ENCODE data around the gene PITX2.
"Not testable (repeated sequence)": the region's sequence is repeated elsewhere in the genome, so short reads cannot be mapped to it uniquely, and the experiment has no call there.

PITX2 gene

GRCh38 chr4:110612631-110613269, 10.1 kb downstream of the PITX2 start:
- DNase-seq: no peak

GRCh38 chr4:110611968-110612447, 10.9 kb downstream of the PITX2 start:
- DNase-seq: no peak

GRCh38 chr4:110610940-110611831, 11.7 kb downstream of the PITX2 start:
- no peak for DNase-seq

- DNase-seq: no peak
Measured at GRCh38 chr4:110610620-110610939, 12.3 kb downstream of the PITX2 start.

DNA sequence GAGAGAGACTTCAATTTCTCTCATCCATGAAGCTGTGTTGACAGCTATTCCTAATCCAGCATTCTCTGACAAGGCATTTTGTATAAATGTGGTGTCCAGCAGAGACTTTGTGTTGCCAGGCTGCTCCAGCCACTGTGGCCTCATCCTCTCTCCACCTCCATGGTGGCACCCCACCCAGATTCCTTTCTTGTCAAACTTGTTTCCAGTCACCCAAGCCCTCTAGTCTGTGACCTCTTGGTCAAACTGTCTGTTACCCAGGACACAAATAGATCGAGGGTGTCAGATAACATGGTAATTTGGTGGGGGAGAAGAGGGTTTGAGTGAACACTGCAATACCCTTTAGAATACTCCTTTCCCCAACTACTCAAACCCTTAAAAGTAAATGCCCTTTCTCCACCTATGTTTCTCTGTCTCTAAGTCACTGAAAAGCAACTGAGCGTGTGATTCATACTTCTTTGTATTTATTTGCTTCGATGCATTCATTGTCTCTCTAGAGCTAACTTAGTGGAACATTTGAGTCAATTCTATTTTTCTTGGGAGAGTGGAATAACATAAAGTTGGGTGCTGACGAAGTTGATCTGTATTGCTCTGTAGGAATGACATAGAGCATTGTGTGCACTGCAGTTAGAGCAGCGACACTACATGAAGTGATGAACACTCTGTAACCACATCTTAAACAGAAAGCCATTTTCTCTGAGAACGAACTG, 13.7 kb downstream of the PITX2 start:
- no peak for DNase-seq

DNA sequence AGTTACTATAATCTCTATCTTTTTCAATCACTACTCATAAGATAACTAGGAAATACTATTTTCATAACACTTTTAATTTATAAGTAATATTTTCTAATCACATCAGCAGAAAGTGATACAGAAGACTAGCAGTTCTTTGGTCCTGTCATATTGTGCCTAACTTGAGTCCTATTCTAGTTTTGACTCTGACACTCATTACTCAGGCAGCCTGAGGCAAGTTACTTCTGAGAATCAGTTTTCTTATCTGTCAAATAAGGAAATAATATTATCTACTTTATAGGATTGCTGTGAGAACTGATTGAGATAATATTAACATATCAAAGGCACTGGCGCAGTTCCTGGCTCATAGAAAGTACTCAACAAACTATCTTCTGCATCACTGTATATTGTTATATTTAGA, 17.8 kb downstream of the PITX2 start:
- DNase-seq: no peak

GRCh38 chr4:110602061-110602460, 20.8 kb downstream of the PITX2 start:
- DNase-seq: no peak

GRCh38 chr4:110597582-110597981, 25.3 kb downstream of the PITX2 start:
- no peak for DNase-seq

- no peak for DNase-seq
Measured at GRCh38 chr4:110596431-110596830, 26.4 kb downstream of the PITX2 start.

- DNase-seq: no peak
Measured at GRCh38 chr4:110595583-110595982, 27.3 kb downstream of the PITX2 start.

- DNase-seq: no peak
Measured at GRCh38 chr4:110589297-110589696, 33.6 kb downstream of the PITX2 start.

DNA sequence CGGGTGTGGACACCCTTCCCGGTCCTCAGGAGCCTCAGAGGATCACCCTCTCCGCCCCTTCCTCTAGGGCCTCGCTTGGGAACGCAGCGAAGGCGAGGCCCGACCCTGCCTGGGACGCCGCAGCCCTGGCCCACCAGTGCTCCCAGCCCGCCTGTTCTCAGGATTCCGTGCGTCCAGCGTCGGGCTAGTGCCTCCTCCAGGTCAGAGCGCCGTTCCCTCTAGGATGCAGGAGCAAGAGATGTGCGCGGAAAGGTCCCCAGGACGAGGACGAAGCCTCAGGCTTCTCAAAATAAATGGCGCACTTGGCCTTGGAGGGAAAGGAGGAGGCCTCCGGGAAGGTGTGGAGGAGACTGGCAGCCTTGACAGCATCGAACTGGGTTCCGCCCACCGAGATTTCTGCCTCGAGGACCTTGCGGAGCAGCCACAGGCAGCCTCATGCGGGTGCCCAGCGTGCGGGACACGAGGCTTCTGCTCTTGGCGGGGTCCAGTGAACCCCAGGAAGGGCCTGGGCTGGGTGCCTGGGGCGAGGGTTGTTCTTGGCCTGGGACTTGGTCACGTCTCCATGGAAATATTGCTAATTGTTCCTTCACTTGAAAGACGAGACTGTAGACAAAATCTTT, 35.1 kb downstream of the PITX2 start:
- no peak for DNase-seq

DNA sequence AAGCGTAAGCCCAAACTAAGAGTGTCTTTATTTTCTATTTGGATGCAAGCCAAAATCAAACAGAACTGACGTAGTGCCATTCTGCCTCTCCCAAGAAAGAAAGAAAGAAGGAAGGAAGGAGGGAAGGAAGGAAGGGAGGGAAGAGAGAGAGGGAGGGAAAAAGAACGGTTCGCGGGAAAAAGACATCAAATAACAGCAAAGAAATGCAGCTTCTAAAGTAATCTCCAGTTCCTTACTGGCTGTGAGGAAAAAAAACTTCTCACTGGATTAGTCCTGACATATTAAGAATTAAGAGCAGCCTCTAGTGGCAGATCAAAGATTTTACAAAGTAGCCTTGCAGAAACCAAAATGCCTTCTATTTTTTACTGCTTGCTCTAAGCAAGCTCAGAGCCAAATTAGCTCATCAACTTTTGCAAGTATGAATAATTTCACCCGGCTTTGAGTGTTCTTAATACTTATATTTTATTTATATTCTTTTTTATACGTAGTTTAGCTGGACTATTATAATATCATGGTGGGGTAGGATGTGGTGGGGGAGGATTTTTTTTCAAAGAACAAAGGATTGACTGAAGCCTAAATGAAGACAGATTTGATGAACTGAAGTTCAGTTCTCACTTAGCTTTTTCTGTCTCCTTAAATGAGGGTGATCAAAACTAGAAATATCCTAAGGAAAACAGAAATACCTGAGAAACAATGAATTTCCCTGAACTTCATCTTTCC, 36.6 kb downstream of the PITX2 start:
- no peak for DNase-seq

DNA sequence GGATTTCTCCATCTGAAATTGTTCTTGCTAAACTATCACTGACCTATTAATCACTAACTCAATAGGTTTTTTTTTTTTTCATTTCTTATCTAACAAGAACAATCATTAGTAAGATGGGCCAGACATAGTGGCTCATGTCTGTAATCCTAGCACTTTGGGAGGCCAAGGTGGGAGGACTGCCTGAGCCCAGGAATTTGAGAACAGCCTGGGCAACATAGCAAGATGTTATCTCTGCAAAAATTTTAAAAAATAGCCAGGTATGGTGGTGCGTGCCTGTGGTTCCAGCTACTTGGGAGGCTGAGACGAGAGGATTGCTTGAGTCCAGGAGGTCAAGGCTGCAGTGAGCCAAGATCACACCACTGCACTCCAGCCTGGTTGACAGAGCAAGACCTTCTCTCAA, 46.2 kb downstream of the PITX2 start:
- not testable (repeated sequence) for DNase-seq

All from nucleus accumbens (tissue), 56 donors.